MCF 10A (cell line): ENCODE measurements around the gene FHL1. TPM values are rescaled to one million over a fixed set of nuclear protein-coding genes. Genes with fewer than 3 reads are reported as not detected.
A peak's percentile ranks its signal among the peaks of the same experiment; 100 is the strongest.

ENCODE experiments used
- BruUV-seq: library from RNA; stranded (reverse); fragments of 400-500 nt; replicated peaks from 2 replicates; lab custom pipeline; 2021; lab: Mats Ljungman, UMichigan
- CTCF ChIA-PET: fragments of 300-600 bp; sonication (Branson Sonifier 250); formaldehyde crosslinking; extraction: SDS; loops from one replicate; lab custom pipeline; 2021; ENCODE audit warnings: antibody characterized with exemption, inconsistent platforms; lab: Yijun Ruan, JAX
- POLR2A ChIA-PET: fragments of 300-600, 350-650 bp; sonication (Branson Sonifier 250); formaldehyde crosslinking; extraction: SDS; loops from one replicate; lab custom pipeline; 2020; ENCODE audit warnings: antibody characterized with exemption, inconsistent platforms; lab: Yijun Ruan, JAX
- DNase-seq: peaks from one replicate; pipeline ENCODE4 v3.0.0-alpha.2; 2018; ENCODE audit not compliant: unreplicated experiment
- H3K27ac Mint-ChIP-seq: one replicate; pipeline ENCODE4 v1.8.0; 2022; ENCODE audit warnings: mild to moderate bottlenecking, low read depth, mixed read lengths; ENCODE audit not compliant: unreplicated experiment
- H3K27me3 Mint-ChIP-seq: one replicate; pipeline ENCODE4 v1.8.0; 2022; ENCODE audit warnings: mixed read lengths; ENCODE audit not compliant: insufficient read depth, unreplicated experiment
- H3K36me3 Mint-ChIP-seq: one replicate; pipeline ENCODE4 v1.8.0; 2022; ENCODE audit warnings: mild to moderate bottlenecking, moderate library complexity, mixed read lengths; ENCODE audit not compliant: insufficient read depth, unreplicated experiment
- H3K4me1 Mint-ChIP-seq: one replicate; pipeline ENCODE4 v1.8.0; 2022; ENCODE audit warnings: mixed read lengths; ENCODE audit not compliant: insufficient read depth, unreplicated experiment
- H3K4me3 Mint-ChIP-seq: one replicate; pipeline ENCODE4 v1.8.0; 2022; ENCODE audit warnings: mild to moderate bottlenecking, moderate library complexity, mixed read lengths; ENCODE audit not compliant: unreplicated experiment
- H3K9me3 Mint-ChIP-seq: one replicate; pipeline ENCODE4 v1.8.0; 2022; ENCODE audit warnings: mixed read lengths; ENCODE audit not compliant: unreplicated experiment
- CTCF ChIP-seq: fragments of 200-600 bp; IDR thresholded peaks from one replicate; pipeline ENCODE4 v1.8.0; 2022; ENCODE audit warnings: antibody characterized with exemption, mild to moderate bottlenecking; ENCODE audit not compliant: unreplicated experiment
- intact Hi-C: fragments of 100-400 bp; cut with micrococcal nuclease; formaldehyde crosslinking; loops from 2 replicates; pipeline ENCODE4 v1.14.1; 2022
- total RNA-seq: library from RNA; stranded (reverse); gene quantifications from 2 replicates; pipeline ENCODE4 v1.2.3, GENCODE V29; 2022

Gene FHL1
- total RNA-seq, 1 experiment from 2014 or later: 16.6 TPM

GRCh38 chrX:136206916-136207315 lies 59.6 kb downstream of the FHL1 start:
- ChIA-PET POLR2A (no interaction called here), CTCF (interaction anchor here (0.5 to 0.8 kb wide), 2 partner anchors 41 to 1234 kb away, joined by 3 read pairs; no protein-coding TSS in a partner anchor)
- Mint-ChIP-seq H3K27me3 (peaks cover 77% of the 10 kb centered on the region), H3K27ac (no peak overlapping the region), H3K4me3 (no peak overlapping the region), H3K9me3 (no peaks in the 10 kb centered on the region), H3K36me3 (no peaks in the 10 kb centered on the region), H3K4me1 (peaks cover 9% of the 10 kb centered on the region)
- no peak for TF ChIP-seq CTCF
- intact Hi-C loops: no loop called here
- BruUV-seq: no TSS peak
- no peak for DNase-seq

- DNase-seq: no peak
- intact Hi-C loops: no loop called here
- H3K4me1 Mint-ChIP-seq: peaks cover 9% of the 10 kb centered on the region
- ChIA-PET CTCF (interaction anchor here (0.5 to 0.8 kb wide), 3 partner anchors 42 to 1234 kb away, joined by 3 read pairs; no protein-coding TSS in a partner anchor), POLR2A (interaction anchor here (0.6 kb wide), 1 partner anchor 45 kb away, joined by 4 read pairs; no protein-coding TSS in a partner anchor)
- no peak overlapping the region for H3K27ac Mint-ChIP-seq
- BruUV-seq: no TSS peak
- no peak overlapping the region for H3K4me3 Mint-ChIP-seq
- no peak for TF ChIP-seq CTCF
- no peaks in the 10 kb centered on the region for H3K9me3 Mint-ChIP-seq
- no peaks in the 10 kb centered on the region for H3K36me3 Mint-ChIP-seq
- H3K27me3 Mint-ChIP-seq: peaks cover 77% of the 10 kb centered on the region
Observed at GRCh38 chrX:136207546-136207945, 60.2 kb downstream of the FHL1 start.

GRCh38 chrX:136209016-136209738 lies 61.8 kb downstream of the FHL1 start:
- Mint-ChIP-seq H3K4me1 (peaks cover 2% of the 10 kb centered on the region), H3K9me3 (no peaks in the 10 kb centered on the region), H3K36me3 (no peaks in the 10 kb centered on the region), H3K4me3 (no peak overlapping the region), H3K27ac (no peak overlapping the region), H3K27me3 (peaks cover 72% of the 10 kb centered on the region)
- peak; percentile 42 for TF ChIP-seq CTCF
- intact Hi-C loops: loop anchor here (1.0 to 2.0 kb wide), 2 partner anchors 42 to 181 kb away; no protein-coding TSS in a partner anchor
- CTCF ChIA-PET: interaction anchor here (0.6 to 3.3 kb wide), 12 partner anchors 9 to 353 kb away, joined by 3 to 22 read pairs (median 4); no protein-coding TSS in a partner anchor
- BruUV-seq: no TSS peak
- DNase-seq: peak; percentile 38
- POLR2A ChIA-PET: interaction anchor here (1.2 kb wide), 1 partner anchor 181 kb away, joined by 3 read pairs; no protein-coding TSS in a partner anchor

- H3K27me3 Mint-ChIP-seq: peaks cover 67% of the 10 kb centered on the region
- no peak for TF ChIP-seq CTCF
- H3K36me3 Mint-ChIP-seq: no peaks in the 10 kb centered on the region
- intact Hi-C loops: loop anchor here (1.0 to 2.0 kb wide), 2 partner anchors 43 to 181 kb away; no protein-coding TSS in a partner anchor
- H3K9me3 Mint-ChIP-seq: no peaks in the 10 kb centered on the region
- no peak for DNase-seq
- no peak overlapping the region for H3K4me3 Mint-ChIP-seq
- no peak overlapping the region for H3K27ac Mint-ChIP-seq
- no TSS peak for BruUV-seq
- peaks cover 8% of the 10 kb centered on the region for H3K4me1 Mint-ChIP-seq
- CTCF ChIA-PET: interaction anchor here (0.6 to 3.3 kb wide), 9 partner anchors 10 to 221 kb away, joined by 3 to 22 read pairs (median 4); no protein-coding TSS in a partner anchor
- POLR2A ChIA-PET: interaction anchor here (1.2 kb wide), 1 partner anchor 181 kb away, joined by 3 read pairs; no protein-coding TSS in a partner anchor
Observed at GRCh38 chrX:136209751-136210150, 62.4 kb downstream of the FHL1 start.
